Measurements from ENCODE around the gene CTSC. TPM values are rescaled to one million over a fixed set of nuclear protein-coding genes. Genes with fewer than 3 reads are reported as not detected.

Gene CTSC
- total RNA-seq, 1 experiment from 2014 or later, result 38.0 TPM

DNA sequence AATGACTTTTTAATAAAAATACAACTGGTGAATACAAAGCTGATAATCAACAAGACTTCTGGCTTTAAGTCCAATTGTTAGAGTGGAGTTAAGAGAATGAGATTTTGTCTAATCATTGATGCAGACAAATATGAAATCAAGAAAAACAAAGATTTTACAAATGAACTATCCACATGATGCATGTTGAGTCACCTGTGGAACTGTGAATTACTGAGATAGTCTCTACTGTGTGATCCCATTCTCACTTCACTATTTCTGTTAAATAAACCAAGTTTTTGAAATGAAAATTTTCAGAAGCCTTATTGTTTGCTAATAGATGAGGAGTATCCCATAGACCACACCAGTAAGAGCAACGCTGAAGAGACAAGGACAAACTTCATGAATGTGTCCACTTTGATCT lies 8.4 kb upstream of the CTSC start:
- CTCF ChIA-PET, result no interaction called here

More for the DNA sequence above, 8.4 kb upstream of the CTSC start:
- Histone ChIP-seq H3K4me2 (ENCODE audit: low read length) (no peak overlapping the region), H3K9ac (ENCODE audit: low read length) (no peak overlapping the region), H3K36me3 (ENCODE audit: control insufficient read depth in 1 of 2, insufficient read depth in 2 of 2, low read length in 2 of 2) (no peaks in the 10 kb centered on the region), H3K9me3 (ENCODE audit: control insufficient read depth in 1 of 2, insufficient read depth in 1 of 2, low read depth in 1 of 2, low read length in 2 of 2) (no peaks in the 10 kb centered on the region), H3K27me3 (ENCODE audit: insufficient read depth, low read length) (no peaks in the 10 kb centered on the region), H3K4me1 (ENCODE audit: control insufficient read depth in 1 of 2, insufficient read depth in 2 of 2, low read length in 2 of 2) (no peaks in the 10 kb centered on the region), H4K20me1 (ENCODE audit: insufficient read depth) (no peaks in the 10 kb centered on the region), H3K4me3 (replicated peaks in 1 of 2; ENCODE audit: low read depth in 1 of 2, low read length in 2 of 2) (no peak overlapping the region), H2AFZ (ENCODE audit: low read depth, low read length, poor library complexity, severe bottlenecking) (no peak overlapping the region), H3K9me2 (ENCODE audit: insufficient read depth) (no peaks in the 10 kb centered on the region), H3K27ac (ENCODE audit: low read depth, low read length) (no peak overlapping the region), H3K79me2 (ENCODE audit: insufficient read depth, low read length) (no peaks in the 10 kb centered on the region)
- ATAC-seq (no peak), DNase-seq (ENCODE audit: low read depth, low spot score) (no peak)
- no peak for TF ChIP-seq ZFX (IDR thresholded peaks at IDR 0.05)
- TF ChIP-seq POLR2AphosphoS5 (IDR thresholded peaks at IDR 0.05; ENCODE audit: low read depth, low read length), result no peak
- TF ChIP-seq POLR2A (IDR thresholded peaks at IDR 0.05; ENCODE audit: borderline replicate concordance, extremely low read depth, insufficient read depth, insufficient read length), result no peak
- TF ChIP-seq EZH2phosphoT487 (IDR thresholded peaks at IDR 0.05; ENCODE audit: borderline replicate concordance), result no peak
- no peak for TF ChIP-seq TCF7L2 (IDR thresholded peaks at IDR 0.05; ENCODE audit: borderline replicate concordance, extremely low read depth, insufficient read depth, insufficient read length)
- no peak for TF ChIP-seq JUND (IDR thresholded peaks at IDR 0.05)
- TF ChIP-seq EZH2 (IDR thresholded peaks at IDR 0.05), result no peak
- TF ChIP-seq SRF (IDR thresholded peaks at IDR 0.05; ENCODE audit: low read depth), result no peak
- no peak for TF ChIP-seq ZNF274 (IDR thresholded peaks at IDR 0.05; ENCODE audit: low read depth, low read length)
- TF ChIP-seq, protein P1, sequence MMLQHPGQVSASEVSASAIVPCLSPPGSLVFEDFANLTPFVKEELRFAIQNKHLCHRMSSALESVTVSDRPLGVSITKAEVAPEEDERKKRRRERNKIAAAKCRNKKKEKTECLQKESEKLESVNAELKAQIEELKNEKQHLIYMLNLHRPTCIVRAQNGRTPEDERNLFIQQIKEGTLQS (IDR thresholded peaks at IDR 0.05), result no peak
- TF ChIP-seq, protein P2, sequence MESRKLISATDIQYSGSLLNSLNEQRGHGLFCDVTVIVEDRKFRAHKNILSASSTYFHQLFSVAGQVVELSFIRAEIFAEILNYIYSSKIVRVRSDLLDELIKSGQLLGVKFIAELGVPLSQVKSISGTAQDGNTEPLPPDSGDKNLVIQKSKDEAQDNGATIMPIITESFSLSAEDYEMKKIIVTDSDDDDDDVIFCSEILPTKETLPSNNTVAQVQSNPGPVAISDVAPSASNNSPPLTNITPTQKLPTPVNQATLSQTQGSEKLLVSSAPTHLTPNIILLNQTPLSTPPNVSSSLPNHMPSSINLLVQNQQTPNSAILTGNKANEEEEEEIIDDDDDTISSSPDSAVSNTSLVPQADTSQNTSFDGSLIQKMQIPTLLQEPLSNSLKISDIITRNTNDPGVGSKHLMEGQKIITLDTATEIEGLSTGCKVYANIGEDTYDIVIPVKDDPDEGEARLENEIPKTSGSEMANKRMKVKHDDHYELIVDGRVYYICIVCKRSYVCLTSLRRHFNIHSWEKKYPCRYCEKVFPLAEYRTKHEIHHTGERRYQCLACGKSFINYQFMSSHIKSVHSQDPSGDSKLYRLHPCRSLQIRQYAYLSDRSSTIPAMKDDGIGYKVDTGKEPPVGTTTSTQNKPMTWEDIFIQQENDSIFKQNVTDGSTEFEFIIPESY (IDR thresholded peaks at IDR 0.05; ENCODE audit: extremely low read depth, insufficient replicate concordance, low read length), result no peak
- TF ChIP-seq SP1 (IDR thresholded peaks at IDR 0.05; ENCODE audit: low read depth), result no peak
- TF ChIP-seq RAD21 (IDR thresholded peaks at IDR 0.05; ENCODE audit: low read depth), result no peak
- TF ChIP-seq, protein P3, sequence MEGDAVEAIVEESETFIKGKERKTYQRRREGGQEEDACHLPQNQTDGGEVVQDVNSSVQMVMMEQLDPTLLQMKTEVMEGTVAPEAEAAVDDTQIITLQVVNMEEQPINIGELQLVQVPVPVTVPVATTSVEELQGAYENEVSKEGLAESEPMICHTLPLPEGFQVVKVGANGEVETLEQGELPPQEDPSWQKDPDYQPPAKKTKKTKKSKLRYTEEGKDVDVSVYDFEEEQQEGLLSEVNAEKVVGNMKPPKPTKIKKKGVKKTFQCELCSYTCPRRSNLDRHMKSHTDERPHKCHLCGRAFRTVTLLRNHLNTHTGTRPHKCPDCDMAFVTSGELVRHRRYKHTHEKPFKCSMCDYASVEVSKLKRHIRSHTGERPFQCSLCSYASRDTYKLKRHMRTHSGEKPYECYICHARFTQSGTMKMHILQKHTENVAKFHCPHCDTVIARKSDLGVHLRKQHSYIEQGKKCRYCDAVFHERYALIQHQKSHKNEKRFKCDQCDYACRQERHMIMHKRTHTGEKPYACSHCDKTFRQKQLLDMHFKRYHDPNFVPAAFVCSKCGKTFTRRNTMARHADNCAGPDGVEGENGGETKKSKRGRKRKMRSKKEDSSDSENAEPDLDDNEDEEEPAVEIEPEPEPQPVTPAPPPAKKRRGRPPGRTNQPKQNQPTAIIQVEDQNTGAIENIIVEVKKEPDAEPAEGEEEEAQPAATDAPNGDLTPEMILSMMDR (IDR thresholded peaks at IDR 0.05 in 2 of 3, conservative IDR thresholded peaks at IDR 0.05 in 1 of 3; ENCODE audit: borderline replicate concordance in 1 of 3, insufficient read depth in 1 of 3, low read depth in 2 of 3, low read length in 2 of 3), result no peak
- no peak for TF ChIP-seq FOSL1 (IDR thresholded peaks at IDR 0.05; ENCODE audit: low read depth)
- TF ChIP-seq, protein P4, sequence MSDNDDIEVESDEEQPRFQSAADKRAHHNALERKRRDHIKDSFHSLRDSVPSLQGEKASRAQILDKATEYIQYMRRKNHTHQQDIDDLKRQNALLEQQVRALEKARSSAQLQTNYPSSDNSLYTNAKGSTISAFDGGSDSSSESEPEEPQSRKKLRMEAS (IDR thresholded peaks at IDR 0.05), result no peak
- TF ChIP-seq SIN3A (IDR thresholded peaks at IDR 0.05; ENCODE audit: low read depth), result no peak
- TF ChIP-seq, protein P5, sequence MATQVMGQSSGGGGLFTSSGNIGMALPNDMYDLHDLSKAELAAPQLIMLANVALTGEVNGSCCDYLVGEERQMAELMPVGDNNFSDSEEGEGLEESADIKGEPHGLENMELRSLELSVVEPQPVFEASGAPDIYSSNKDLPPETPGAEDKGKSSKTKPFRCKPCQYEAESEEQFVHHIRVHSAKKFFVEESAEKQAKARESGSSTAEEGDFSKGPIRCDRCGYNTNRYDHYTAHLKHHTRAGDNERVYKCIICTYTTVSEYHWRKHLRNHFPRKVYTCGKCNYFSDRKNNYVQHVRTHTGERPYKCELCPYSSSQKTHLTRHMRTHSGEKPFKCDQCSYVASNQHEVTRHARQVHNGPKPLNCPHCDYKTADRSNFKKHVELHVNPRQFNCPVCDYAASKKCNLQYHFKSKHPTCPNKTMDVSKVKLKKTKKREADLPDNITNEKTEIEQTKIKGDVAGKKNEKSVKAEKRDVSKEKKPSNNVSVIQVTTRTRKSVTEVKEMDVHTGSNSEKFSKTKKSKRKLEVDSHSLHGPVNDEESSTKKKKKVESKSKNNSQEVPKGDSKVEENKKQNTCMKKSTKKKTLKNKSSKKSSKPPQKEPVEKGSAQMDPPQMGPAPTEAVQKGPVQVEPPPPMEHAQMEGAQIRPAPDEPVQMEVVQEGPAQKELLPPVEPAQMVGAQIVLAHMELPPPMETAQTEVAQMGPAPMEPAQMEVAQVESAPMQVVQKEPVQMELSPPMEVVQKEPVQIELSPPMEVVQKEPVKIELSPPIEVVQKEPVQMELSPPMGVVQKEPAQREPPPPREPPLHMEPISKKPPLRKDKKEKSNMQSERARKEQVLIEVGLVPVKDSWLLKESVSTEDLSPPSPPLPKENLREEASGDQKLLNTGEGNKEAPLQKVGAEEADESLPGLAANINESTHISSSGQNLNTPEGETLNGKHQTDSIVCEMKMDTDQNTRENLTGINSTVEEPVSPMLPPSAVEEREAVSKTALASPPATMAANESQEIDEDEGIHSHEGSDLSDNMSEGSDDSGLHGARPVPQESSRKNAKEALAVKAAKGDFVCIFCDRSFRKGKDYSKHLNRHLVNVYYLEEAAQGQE (IDR thresholded peaks at IDR 0.05; ENCODE audit: low read depth), result no peak
- TF ChIP-seq CBX3 (IDR thresholded peaks at IDR 0.05; ENCODE audit: low read depth), result no peak
- TF ChIP-seq ELF1 (IDR thresholded peaks at IDR 0.05; ENCODE audit: borderline replicate concordance, low read depth), result no peak
- BruUV-seq (replicated peaks), result no TSS peak
- intact Hi-C loops (cut with micrococcal nuclease), result no loop called here
- RAD21 ChIA-PET (ENCODE audit: low non-redundant PET in 1 of 2, low total read pairs in 2 of 2, uncharacterized antibody in 2 of 2, unreplicated experiment in 2 of 2), result no interaction called here
- POLR2A ChIA-PET, result no interaction called here

Measured in HCT116 (cell line).